C4-2B (cell line): ENCODE results near the gene LAMTOR4.

Experiments
- CTCF ChIP-seq: fragments of 450-650 bp; conservative IDR thresholded peaks from 2 replicates; pipeline ENCODE4 v1.5.1; 2017; ENCODE audit warnings: mild to moderate bottlenecking
- ZFX ChIP-seq: fragments of 450-650 bp; IDR thresholded peaks from 2 replicates; pipeline ENCODE4 v1.6.1; 2017

DNA sequence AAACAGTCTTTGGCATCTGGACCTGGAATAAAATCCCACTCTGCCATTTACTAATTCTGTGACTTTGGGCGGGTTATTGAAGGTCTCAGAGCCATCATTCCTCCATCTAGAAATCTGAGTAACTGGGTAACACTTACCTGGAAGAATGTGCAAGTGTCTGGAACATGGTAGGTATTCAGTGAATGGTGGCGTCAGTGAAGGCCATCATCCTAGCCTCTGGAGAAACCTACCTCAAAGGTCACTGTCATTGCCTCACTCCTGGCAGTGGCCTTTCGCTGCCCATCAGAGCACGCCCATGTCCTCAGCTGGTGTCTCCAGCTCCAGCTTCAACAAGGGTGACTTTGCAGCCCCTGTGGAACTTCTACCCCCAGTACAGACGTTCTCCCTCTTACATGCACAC, 15.2 kb downstream of the LAMTOR4 start:
- TF ChIP-seq CTCF = no peak
- TF ChIP-seq ZFX = no peak
